Inflammatory macrophage (primary cell): ENCODE results near the gene SLC22A12.
"Not testable (repeated sequence)": the region's sequence is repeated elsewhere in the genome, so short reads cannot be mapped to it uniquely, and the experiment has no call there.

Experiments used
- DNase-seq, 2 donors: peaks; one replicate each; pipeline ENCODE4 v3.0.0-alpha.2; 2020 to 2022
- total RNA-seq, 18 experiments: gene quantifications; one replicate each; lab custom pipeline; 2026; ENCODE audit warnings: mixed read lengths in 6 of 18, inconsistent platforms in 2 of 18; lab: John Stamatoyannopoulos, UW

SLC22A12 gene
- total RNA-seq = 0 to 0.10 (median 0) reads per million in 18 experiments

- no peak for DNase-seq
Observed at GRCh38 chr11:64590763-64591221, at the start of gene SLC22A12. TSS of gene SLC22A12 (plus strand) at chr11:64591220. CDS start at chr11:64591557, 337 bp downstream.

- no peak for DNase-seq
Observed at GRCh38 chr11:64542172-64543125, 48.6 kb upstream of the SLC22A12 start.

- DNase-seq = no peak
Observed at GRCh38 chr11:64543818-64544217, 47.2 kb upstream of the SLC22A12 start.

- no peak for DNase-seq
Observed at GRCh38 chr11:64544616-64545296, 46.3 kb upstream of the SLC22A12 start.

- DNase-seq = no peak
Observed at GRCh38 chr11:64545619-64546018, 45.4 kb upstream of the SLC22A12 start.

GRCh38 chr11:64546176-64546575 lies 44.8 kb upstream of the SLC22A12 start:
- no peak for DNase-seq

GRCh38 chr11:64546600-64546999 lies 44.4 kb upstream of the SLC22A12 start:
- no peak for DNase-seq

- DNase-seq = no peak
Observed at GRCh38 chr11:64549969-64550368, 41.1 kb upstream of the SLC22A12 start.

GRCh38 chr11:64553554-64554201 lies 37.3 kb upstream of the SLC22A12 start:
- peak; percentile 49 to 60 for DNase-seq

GRCh38 chr11:64556044-64556720 lies 34.8 kb upstream of the SLC22A12 start:
- DNase-seq = no peak

- DNase-seq = no peak
Observed at GRCh38 chr11:64556721-64557250, 34.2 kb upstream of the SLC22A12 start.

- DNase-seq = no peak
Observed at GRCh38 chr11:64558065-64558745, 32.8 kb upstream of the SLC22A12 start.

GRCh38 chr11:64558869-64559268 lies 32.2 kb upstream of the SLC22A12 start:
- DNase-seq = no peak

GRCh38 chr11:64559351-64560138 lies 31.5 kb upstream of the SLC22A12 start:
- DNase-seq = no peak

- no peak for DNase-seq
Observed at GRCh38 chr11:64560139-64560771, 30.8 kb upstream of the SLC22A12 start.

GRCh38 chr11:64560941-64561340 lies 30.1 kb upstream of the SLC22A12 start:
- DNase-seq = no peak

- DNase-seq = not testable (repeated sequence)
Observed at GRCh38 chr11:64561429-64561828, 29.6 kb upstream of the SLC22A12 start.

GRCh38 chr11:64561984-64562722 lies 28.9 kb upstream of the SLC22A12 start:
- DNase-seq = no peak

- DNase-seq = no peak
Observed at GRCh38 chr11:64562723-64563351, 28.2 kb upstream of the SLC22A12 start.
